Ectodermal cell (in vitro differentiated cells): ENCODE results near the gene SKOR1.

Experiments used
- H3K27ac ChIP-seq: 2 replicates; pipeline ENCODE4 v1.7.0; 2013; ENCODE audit warnings: mild to moderate bottlenecking, low read depth, low read length; ENCODE audit not compliant: insufficient read depth, poor library complexity, severe bottlenecking
- H3K27me3 ChIP-seq: 2 replicates; pipeline ENCODE4 v1.7.0; 2013; ENCODE audit warnings: mild to moderate bottlenecking, low read length; ENCODE audit not compliant: insufficient read depth, control insufficient read depth, poor library complexity, severe bottlenecking
- H3K36me3 ChIP-seq: one replicate; pipeline ENCODE4 v1.7.0; 2013; ENCODE audit warnings: low read length; ENCODE audit not compliant: control insufficient read depth, insufficient read depth
- H3K4me1 ChIP-seq: one replicate; pipeline ENCODE4 v1.7.0; 2013; ENCODE audit warnings: low read length; ENCODE audit not compliant: control insufficient read depth, insufficient read depth
- H3K4me3 ChIP-seq: 2 replicates; pipeline ENCODE4 v1.7.0; 2013; ENCODE audit warnings: low read depth, low read length, control low read depth; ENCODE audit not compliant: insufficient read depth
- H3K9me3 ChIP-seq: 2 replicates; pipeline ENCODE4 v1.7.0; 2013; ENCODE audit warnings: mild to moderate bottlenecking, low read length, moderate library complexity; ENCODE audit not compliant: control insufficient read depth
- WGBS, 2 experiments: methylation state at CpG; one replicate each; pipeline ENCODE4 v1.1.7; 2013; ENCODE audit warnings: missing lambda C conversion rate in 2 of 2; 5-methylcytosine and 5-hydroxymethylcytosine counted together

Gene SKOR1

DNA sequence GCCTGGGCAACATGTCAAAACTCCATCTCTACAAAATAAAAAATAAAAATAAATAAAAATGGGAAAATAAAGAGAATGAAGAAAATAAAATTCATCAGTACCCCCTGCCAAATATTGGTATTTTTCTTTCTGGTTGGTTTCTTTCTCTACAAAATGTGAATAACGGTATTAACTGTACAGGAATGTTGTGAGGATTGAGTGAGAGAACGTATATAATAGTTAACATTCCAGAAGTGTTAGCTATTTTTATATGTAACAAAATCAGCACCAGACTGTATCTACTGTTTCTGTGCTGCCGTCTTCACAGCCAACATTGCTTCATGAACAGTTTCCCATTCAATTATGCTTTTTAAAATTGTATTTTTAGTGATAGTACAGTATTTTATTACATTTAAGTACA lies 40.0 kb downstream of the SKOR1 start:
- peaks cover 14% of the 10 kb centered on the region for H3K4me1 ChIP-seq
- H3K27me3 ChIP-seq, result no peaks in the 10 kb centered on the region
- H3K27ac ChIP-seq, result no peak overlapping the region
- no peak overlapping the region for H3K4me3 ChIP-seq
- no peaks in the 10 kb centered on the region for H3K36me3 ChIP-seq
- peaks cover 2% of the 10 kb centered on the region for H3K9me3 ChIP-seq
- 80 to 100% methylated on average over 1 to 2 of the region's 3 CpGs for WGBS, 2 experiments

DNA sequence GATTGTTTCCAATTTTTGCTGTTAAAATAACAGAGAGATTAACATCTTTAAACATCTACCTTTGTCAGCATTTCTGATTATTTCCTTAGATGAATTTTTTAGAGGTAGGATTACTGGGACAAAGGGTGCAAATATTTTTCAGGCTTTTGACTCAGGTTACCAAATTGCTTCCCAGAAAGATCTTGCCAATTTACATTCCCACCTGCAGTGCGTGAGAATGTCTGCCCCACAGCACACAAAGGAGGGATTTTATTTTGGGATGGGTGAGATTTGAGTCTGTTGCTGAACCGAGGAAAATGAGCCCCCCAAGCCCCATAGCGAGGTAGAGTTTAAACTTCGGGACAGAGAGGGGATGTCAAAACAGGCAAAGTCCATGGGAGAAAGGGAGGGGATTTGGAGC lies 40.5 kb downstream of the SKOR1 start:
- no peak overlapping the region for H3K27ac ChIP-seq
- peaks cover 14% of the 10 kb centered on the region for H3K4me1 ChIP-seq
- WGBS, 2 experiments, result 23 to 24% methylated on average over 4 of the region's 4 CpGs
- no peaks in the 10 kb centered on the region for H3K36me3 ChIP-seq
- H3K9me3 ChIP-seq, result peaks cover 2% of the 10 kb centered on the region
- H3K27me3 ChIP-seq, result no peaks in the 10 kb centered on the region
- no peak overlapping the region for H3K4me3 ChIP-seq

DNA sequence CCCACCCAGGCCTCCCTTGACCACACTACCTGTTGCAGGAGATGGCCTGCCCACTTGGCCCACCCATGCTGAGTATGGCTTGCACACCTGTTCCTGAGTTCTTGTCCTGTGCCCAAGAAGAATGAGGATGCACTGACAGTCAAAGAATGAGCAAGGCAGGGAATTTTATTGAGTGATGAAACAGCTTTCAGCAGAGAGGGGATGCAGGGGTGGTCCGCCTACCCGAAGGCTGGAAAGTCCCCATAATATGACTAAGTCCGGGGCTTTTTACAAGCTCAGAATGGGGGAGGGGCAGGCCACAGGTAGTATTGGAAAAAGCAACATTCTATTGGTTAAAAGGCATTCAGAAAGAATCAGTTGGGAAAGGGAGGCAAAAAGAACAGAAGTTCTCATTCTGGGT lies 44.4 kb downstream of the SKOR1 start:
- Histone ChIP-seq H3K9me3 (peaks cover 6% of the 10 kb centered on the region), H3K4me1 (peaks cover 10% of the 10 kb centered on the region), H3K4me3 (no peak overlapping the region), H3K27me3 (no peaks in the 10 kb centered on the region), H3K36me3 (no peaks in the 10 kb centered on the region), H3K27ac (no peak overlapping the region)
- 96 to 97% methylated on average over 3 of the region's 3 CpGs for whole genome bisulfite sequencing, 2 experiments

DNA sequence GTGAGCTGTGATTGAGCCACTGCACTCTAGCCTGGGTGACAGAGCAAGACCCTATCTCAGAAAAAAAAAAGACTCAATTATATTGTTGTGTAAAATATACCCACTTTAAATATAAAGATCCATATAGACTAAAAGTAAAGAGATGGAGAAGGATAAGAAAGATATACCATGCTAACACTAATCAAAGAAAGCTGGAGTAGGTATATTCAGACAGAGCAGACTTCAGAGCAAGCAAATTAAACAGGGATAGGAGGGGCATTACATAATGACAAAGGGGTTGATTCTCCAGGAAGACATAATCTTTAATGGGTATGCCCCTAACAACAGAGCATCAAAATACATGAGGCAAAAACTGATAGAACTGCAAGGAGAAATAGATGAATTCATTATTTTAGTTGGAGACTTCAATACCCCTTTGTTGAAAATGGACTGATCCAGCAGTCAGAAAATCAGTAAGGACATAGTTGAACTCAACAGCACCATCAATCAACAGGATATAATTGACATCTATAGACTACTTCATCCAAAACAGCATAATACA lies 45.6 kb downstream of the SKOR1 start:
- Histone ChIP-seq H3K9me3 (peaks cover 6% of the 10 kb centered on the region), H3K4me3 (no peak overlapping the region), H3K4me1 (peaks cover 4% of the 10 kb centered on the region), H3K36me3 (no peaks in the 10 kb centered on the region), H3K27me3 (no peaks in the 10 kb centered on the region), H3K27ac (no peak overlapping the region)

DNA sequence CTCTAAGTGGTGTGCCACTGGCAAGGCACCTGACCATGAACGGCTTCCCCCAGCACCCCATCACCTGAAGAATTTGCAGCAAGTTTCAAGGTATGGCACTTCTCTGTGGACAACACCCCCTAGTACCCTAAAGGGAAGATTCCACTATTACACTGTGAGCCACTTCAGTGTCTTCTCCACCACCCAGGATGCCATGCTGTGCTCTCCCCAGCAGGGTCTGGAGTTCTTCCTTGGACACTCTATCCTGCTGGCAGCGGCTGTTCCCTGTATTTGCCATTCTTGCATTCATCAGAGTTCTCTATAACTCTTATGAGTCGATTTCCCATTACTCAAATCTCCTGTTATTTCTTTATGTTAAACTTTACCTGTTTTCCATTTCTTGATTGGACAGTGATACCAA lies 48.5 kb downstream of the SKOR1 start:
- Histone ChIP-seq H3K27me3 (no peaks in the 10 kb centered on the region), H3K4me1 (no peaks in the 10 kb centered on the region), H3K4me3 (no peak overlapping the region), H3K27ac (no peak overlapping the region), H3K9me3 (peaks cover 6% of the 10 kb centered on the region), H3K36me3 (no peaks in the 10 kb centered on the region)
- 86 to 91% methylated on average over 3 of the region's 3 CpGs for WGBS, 2 experiments

DNA sequence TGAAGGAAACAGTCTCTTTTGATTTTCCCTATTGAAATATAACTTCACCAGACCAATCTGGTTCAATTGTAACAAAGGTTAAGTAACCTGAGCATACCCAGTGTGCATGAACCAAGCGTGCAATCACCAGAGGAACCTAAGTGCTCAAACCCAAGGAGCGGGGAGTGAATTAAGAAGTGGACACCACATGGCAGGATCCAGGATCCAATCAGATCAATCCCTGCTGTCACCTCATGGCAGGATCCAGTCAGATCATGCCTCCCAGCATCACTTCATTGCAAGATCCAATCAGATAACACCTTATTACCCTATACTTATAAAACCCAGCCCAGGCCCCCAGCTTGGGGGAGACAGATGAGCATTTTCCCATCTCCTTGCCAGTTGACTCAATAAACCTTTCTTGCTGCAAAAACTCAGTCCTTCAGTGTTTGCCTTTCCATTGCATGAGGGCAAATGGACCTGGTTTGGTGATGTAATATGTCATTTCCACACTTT lies 53.5 kb downstream of the SKOR1 start:
- 91 to 96% methylated on average over 2 of the region's 2 CpGs for WGBS, 2 experiments
- no peaks in the 10 kb centered on the region for H3K27me3 ChIP-seq
- no peak overlapping the region for H3K4me3 ChIP-seq
- H3K4me1 ChIP-seq, result peaks cover 13% of the 10 kb centered on the region
- H3K36me3 ChIP-seq, result no peaks in the 10 kb centered on the region
- H3K9me3 ChIP-seq, result peaks cover 1% of the 10 kb centered on the region
- no peak overlapping the region for H3K27ac ChIP-seq

DNA sequence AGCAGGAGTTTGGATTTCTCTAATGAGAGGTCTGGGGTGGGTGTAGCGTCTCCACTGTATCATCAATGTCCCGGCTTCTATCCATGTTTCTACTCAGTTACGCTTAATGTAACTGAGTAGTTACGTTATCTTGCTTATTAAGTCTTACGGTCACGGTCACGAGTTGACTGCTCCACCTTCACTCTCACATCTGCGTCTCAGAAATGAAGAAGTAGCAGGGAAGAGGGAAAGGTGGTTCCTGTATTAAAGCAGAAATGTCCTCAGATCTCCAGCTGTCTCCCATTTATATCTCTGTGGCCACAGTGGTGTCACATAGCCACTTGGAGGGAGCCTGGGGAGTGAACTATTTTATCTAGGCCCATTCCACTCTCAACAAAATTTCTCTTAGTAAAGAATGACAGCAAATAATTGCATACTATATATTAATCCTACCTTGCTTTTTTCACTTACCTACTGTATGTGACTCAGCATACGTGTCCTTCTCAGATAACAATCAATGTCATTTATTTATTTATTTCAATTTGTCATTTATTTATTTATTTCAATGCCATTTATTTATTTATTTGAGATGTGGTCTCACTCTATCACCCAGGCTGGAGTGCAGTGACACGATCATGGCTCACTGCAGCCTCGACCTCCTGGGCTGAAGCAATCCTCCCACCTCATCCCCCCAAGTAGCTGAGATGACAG lies 54.3 kb downstream of the SKOR1 start:
- Histone ChIP-seq H3K27ac (no peak overlapping the region), H3K4me3 (no peak overlapping the region), H3K36me3 (no peaks in the 10 kb centered on the region), H3K9me3 (no peaks in the 10 kb centered on the region), H3K4me1 (peaks cover 19% of the 10 kb centered on the region), H3K27me3 (no peaks in the 10 kb centered on the region)
- WGBS, 2 experiments, result 90 to 96% methylated on average over 10 to 11 of the region's 11 CpGs

DNA sequence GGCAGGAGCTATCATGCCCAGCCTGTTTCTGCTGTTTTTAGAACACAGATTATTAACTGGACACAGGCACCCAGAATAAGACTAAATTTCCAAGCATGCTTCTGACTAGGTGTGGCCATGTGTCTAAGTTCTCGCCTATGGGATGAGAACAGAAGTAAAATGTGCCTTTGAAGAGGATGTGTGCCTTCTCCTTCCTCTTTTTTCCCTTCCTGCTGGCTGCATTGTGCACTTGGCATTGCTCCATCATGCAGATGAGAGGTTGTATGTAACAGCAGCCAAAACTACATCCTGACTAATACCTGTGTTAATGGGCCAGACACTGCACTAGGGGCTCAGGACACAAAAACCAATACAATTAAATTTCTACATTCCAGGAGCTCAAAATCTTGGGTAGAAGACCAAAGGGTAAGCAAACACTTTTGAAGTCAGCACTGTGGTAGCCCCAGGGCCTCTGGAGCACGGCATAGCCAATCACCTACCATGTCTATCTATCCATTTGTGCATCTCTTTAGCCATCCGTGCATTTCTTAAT lies 55.4 kb downstream of the SKOR1 start:
- H3K4me3 ChIP-seq, result no peak overlapping the region
- no peak overlapping the region for H3K27ac ChIP-seq
- 92 to 98% methylated on average over 3 of the region's 3 CpGs for WGBS, 2 experiments
- H3K36me3 ChIP-seq, result no peaks in the 10 kb centered on the region
- H3K27me3 ChIP-seq, result peaks cover 5% of the 10 kb centered on the region
- H3K9me3 ChIP-seq, result no peaks in the 10 kb centered on the region
- peaks cover 19% of the 10 kb centered on the region for H3K4me1 ChIP-seq

DNA sequence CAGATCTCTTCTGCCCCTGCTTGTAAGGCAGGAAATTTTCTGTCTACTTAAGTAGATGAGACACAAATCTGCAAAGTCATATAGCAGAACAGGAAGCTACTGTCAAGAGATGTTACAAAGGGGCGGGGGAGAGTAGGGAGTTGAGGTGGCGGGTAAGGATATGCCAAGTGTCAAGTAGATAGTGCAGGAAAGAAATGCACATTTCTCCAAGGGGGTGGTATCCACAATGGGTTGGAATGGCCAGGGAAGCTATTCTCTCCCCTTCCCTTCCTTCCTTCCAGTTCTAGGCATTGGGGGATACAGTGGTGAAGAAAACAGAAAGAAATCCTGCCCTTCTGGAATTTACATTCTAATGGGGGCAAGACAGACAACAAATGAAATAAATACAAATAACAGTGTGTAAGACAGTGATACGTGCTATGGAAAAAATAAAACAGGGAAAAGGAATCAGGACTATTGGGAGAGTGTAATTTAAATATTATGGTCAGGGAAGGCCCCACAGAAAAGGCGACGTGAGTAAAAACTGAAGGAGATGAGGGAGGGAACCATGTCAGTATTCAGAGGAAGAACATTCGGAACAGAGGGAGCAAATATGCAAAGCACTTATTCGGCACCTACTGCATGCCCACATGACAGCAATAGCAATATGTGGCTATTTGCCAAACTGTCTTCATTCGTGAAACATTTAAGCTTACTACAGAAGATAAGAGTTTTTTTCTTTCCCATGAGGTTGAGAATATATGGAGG lies 57.4 kb downstream of the SKOR1 start:
- H3K27ac ChIP-seq, result no peak overlapping the region
- H3K36me3 ChIP-seq, result no peaks in the 10 kb centered on the region
- H3K27me3 ChIP-seq, result peaks cover 7% of the 10 kb centered on the region
- no peaks in the 10 kb centered on the region for H3K9me3 ChIP-seq
- 93 to 94% methylated on average over 8 of the region's 8 CpGs for WGBS, 2 experiments
- no peak overlapping the region for H3K4me3 ChIP-seq
- H3K4me1 ChIP-seq, result peaks cover 19% of the 10 kb centered on the region

DNA sequence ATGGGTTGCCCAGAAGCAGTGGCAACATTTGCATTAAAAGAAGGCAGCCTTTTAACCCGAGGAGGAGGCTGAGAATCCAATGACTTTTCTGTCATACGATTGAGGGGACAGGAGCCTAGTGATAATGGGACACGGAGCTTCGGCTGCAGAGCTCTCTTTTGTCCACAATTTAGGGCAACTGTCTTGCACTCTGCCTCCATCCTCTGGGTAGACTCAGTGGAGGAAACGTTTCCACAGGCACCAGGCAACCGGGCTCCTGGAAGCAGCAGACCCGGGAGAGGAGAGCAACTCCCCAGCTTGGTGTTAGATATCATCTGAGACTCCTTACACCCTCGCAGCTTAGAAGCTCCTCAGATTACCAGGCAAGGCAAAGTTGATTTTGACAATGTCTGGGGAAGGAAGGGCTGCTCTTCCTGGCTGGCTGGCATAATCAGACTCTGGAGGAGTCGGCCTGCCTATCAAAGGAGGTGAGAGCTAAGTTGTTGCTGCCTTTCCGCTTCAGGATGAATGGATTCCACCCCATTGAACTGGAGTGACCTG lies 58.0 kb downstream of the SKOR1 start:
- Histone ChIP-seq H3K36me3 (no peaks in the 10 kb centered on the region), H3K27ac (no peak overlapping the region), H3K9me3 (no peaks in the 10 kb centered on the region), H3K27me3 (peaks cover 7% of the 10 kb centered on the region), H3K4me1 (peaks cover 19% of the 10 kb centered on the region), H3K4me3 (no peak overlapping the region)
- WGBS, 2 experiments, result 56 to 58% methylated on average over 10 of the region's 10 CpGs
